NCI-H774 (cell line): ENCODE measurements around the gene EIF4A3.
"Not testable (repeated sequence)": the region's sequence is repeated elsewhere in the genome, so short reads cannot be mapped to it uniquely, and the experiment has no call there.

Experiments used
- DNase-seq: peaks from one replicate; lab custom pipeline; 2025; lab: John Stamatoyannopoulos, UW

EIF4A3 gene

GRCh38 chr17:80171681-80172080 lies 24.8 kb upstream of the EIF4A3 start:
- DNase-seq = no peak

- DNase-seq = no peak
Observed at GRCh38 chr17:80169784-80170500, 23.0 kb upstream of the EIF4A3 start, which contains the start of gene CARD14. CARD14 (plus strand) TSS chr17:80170030; CDS start chr17:80181439, 11,409 bp downstream.

- DNase-seq = no peak
Observed at GRCh38 chr17:80169107-80169506, 22.2 kb upstream of the EIF4A3 start.

- no peak for DNase-seq
Observed at GRCh38 chr17:80168371-80168770, 21.4 kb upstream of the EIF4A3 start.

- no peak for DNase-seq
Observed at GRCh38 chr17:80166446-80166845, 19.5 kb upstream of the EIF4A3 start.

GRCh38 chr17:80164185-80164584 lies 17.3 kb upstream of the EIF4A3 start:
- DNase-seq = no peak

GRCh38 chr17:80163336-80163735 lies 16.4 kb upstream of the EIF4A3 start:
- DNase-seq = no peak

- DNase-seq = no peak
Observed at GRCh38 chr17:80160536-80160935, 13.6 kb upstream of the EIF4A3 start.

GRCh38 chr17:80158846-80159245 lies 11.9 kb upstream of the EIF4A3 start:
- no peak for DNase-seq

- DNase-seq = not testable (repeated sequence)
Observed at GRCh38 chr17:80155600-80155999, 8.7 kb upstream of the EIF4A3 start.

- no peak for DNase-seq
Observed at GRCh38 chr17:80154166-80154565, 7.2 kb upstream of the EIF4A3 start.

- DNase-seq = no peak
Observed at GRCh38 chr17:80153004-80153403, 6.1 kb upstream of the EIF4A3 start.

- no peak for DNase-seq
Observed at GRCh38 chr17:80152081-80152702, 5.3 kb upstream of the EIF4A3 start.

- no peak for DNase-seq
Observed at GRCh38 chr17:80151333-80151732, 4.4 kb upstream of the EIF4A3 start.

GRCh38 chr17:80146121-80147034 lies 550 bp downstream of the EIF4A3 start:
- no peak for DNase-seq

- DNase-seq = no peak
Observed at GRCh38 chr17:80145076-80146075, 1.6 kb downstream of the EIF4A3 start.

GRCh38 chr17:80142929-80143328 lies 4.0 kb downstream of the EIF4A3 start:
- no peak for DNase-seq

- DNase-seq = no peak
Observed at GRCh38 chr17:80141463-80142165, 5.3 kb downstream of the EIF4A3 start.

- DNase-seq = no peak
Observed at GRCh38 chr17:80138856-80139426, 8.0 kb downstream of the EIF4A3 start.

- no peak for DNase-seq
Observed at GRCh38 chr17:80137131-80137530, 9.8 kb downstream of the EIF4A3 start.
